IPS-15b (cell line): ENCODE data around the gene CCDC181.
A peak's percentile ranks its signal among the peaks of the same experiment; 100 is the strongest.

ENCODE experiments used
- H3K27me3 ChIP-seq: one replicate; pipeline ENCODE4 v1.6.1; 2013; ENCODE audit warnings: low read length; ENCODE audit not compliant: control insufficient read depth, insufficient read depth
- H3K36me3 ChIP-seq: one replicate; pipeline ENCODE4 v1.6.1; 2013; ENCODE audit warnings: low read length; ENCODE audit not compliant: control insufficient read depth, insufficient read depth
- H3K4me1 ChIP-seq: one replicate; pipeline ENCODE4 v1.6.1; 2013; ENCODE audit warnings: mild to moderate bottlenecking, low read length; ENCODE audit not compliant: control insufficient read depth, insufficient read depth
- H3K4me3 ChIP-seq: one replicate; pipeline ENCODE4 v1.5.1; 2013; ENCODE audit warnings: low read depth, low read length
- H3K9ac ChIP-seq: one replicate; pipeline ENCODE4 v1.6.1; 2013; ENCODE audit warnings: low read depth, mild to moderate bottlenecking, low read length
- H3K9me3 ChIP-seq: one replicate; pipeline ENCODE4 v1.6.1; 2013; ENCODE audit warnings: mild to moderate bottlenecking, low read length; ENCODE audit not compliant: control insufficient read depth, insufficient read depth

Gene CCDC181

GRCh38 chr1:169427081-169427641, at the start of gene CCDC181:
Gene CCDC181 (minus strand): TSS chr1:169427474. CDS start chr1:169424927, 2,547 bp downstream.
- Histone ChIP-seq H3K4me3 (peak within 1 kb of the TSS; percentile 63), H3K36me3 (no peaks in the 10 kb centered on the region), H3K4me1 (no peaks in the 10 kb centered on the region), H3K27me3 (peaks cover 4% of the 10 kb centered on the region), H3K9ac (no peak within 1 kb of the TSS), H3K9me3 (no peaks in the 10 kb centered on the region)

GRCh38 chr1:169475806-169476387, 48.6 kb upstream of the CCDC181 start:
- H3K4me1 ChIP-seq, result peaks cover 3% of the 10 kb centered on the region
- H3K27me3 ChIP-seq, result no peaks in the 10 kb centered on the region
- no peaks in the 10 kb centered on the region for H3K36me3 ChIP-seq
- H3K9ac ChIP-seq, result no peak overlapping the region
- H3K9me3 ChIP-seq, result no peaks in the 10 kb centered on the region
- H3K4me3 ChIP-seq, result no peak overlapping the region

GRCh38 chr1:169474302-169474995, 47.2 kb upstream of the CCDC181 start:
- Histone ChIP-seq H3K9ac (no peak overlapping the region), H3K36me3 (no peaks in the 10 kb centered on the region), H3K9me3 (no peaks in the 10 kb centered on the region), H3K4me3 (no peak overlapping the region), H3K4me1 (peaks cover 1% of the 10 kb centered on the region), H3K27me3 (no peaks in the 10 kb centered on the region)

GRCh38 chr1:169473347-169473746, 46.1 kb upstream of the CCDC181 start:
- H3K4me1 ChIP-seq, result no peaks in the 10 kb centered on the region
- H3K27me3 ChIP-seq, result no peaks in the 10 kb centered on the region

GRCh38 chr1:169472738-169473137, 45.5 kb upstream of the CCDC181 start:
- no peaks in the 10 kb centered on the region for H3K27me3 ChIP-seq
- H3K9ac ChIP-seq, result no peak overlapping the region
- no peak overlapping the region for H3K4me3 ChIP-seq
- no peaks in the 10 kb centered on the region for H3K4me1 ChIP-seq
- H3K36me3 ChIP-seq, result no peaks in the 10 kb centered on the region
- H3K9me3 ChIP-seq, result no peaks in the 10 kb centered on the region

More at GRCh38 chr1:169473347-169473746, 46.1 kb upstream of the CCDC181 start:
- no peaks in the 10 kb centered on the region for H3K9me3 ChIP-seq
- no peaks in the 10 kb centered on the region for H3K36me3 ChIP-seq
- no peak overlapping the region for H3K4me3 ChIP-seq
- H3K9ac ChIP-seq, result no peak overlapping the region

- H3K27me3 ChIP-seq, result no peaks in the 10 kb centered on the region
- H3K36me3 ChIP-seq, result no peaks in the 10 kb centered on the region
- no peak overlapping the region for H3K9ac ChIP-seq
- no peaks in the 10 kb centered on the region for H3K4me1 ChIP-seq
- no peaks in the 10 kb centered on the region for H3K9me3 ChIP-seq
- no peak overlapping the region for H3K4me3 ChIP-seq
These were observed 41.7 kb upstream of the CCDC181 start for GRCh38 chr1:169468982-169469381.

GRCh38 chr1:169466259-169467230, 39.3 kb upstream of the CCDC181 start:
- Histone ChIP-seq H3K4me3 (no peak overlapping the region), H3K36me3 (no peaks in the 10 kb centered on the region), H3K4me1 (no peaks in the 10 kb centered on the region), H3K27me3 (no peaks in the 10 kb centered on the region), H3K9ac (no peak overlapping the region), H3K9me3 (no peaks in the 10 kb centered on the region)

- H3K36me3 ChIP-seq, result no peaks in the 10 kb centered on the region
- no peak overlapping the region for H3K4me3 ChIP-seq
- H3K9ac ChIP-seq, result no peak overlapping the region
- no peaks in the 10 kb centered on the region for H3K4me1 ChIP-seq
- no peaks in the 10 kb centered on the region for H3K27me3 ChIP-seq
- no peaks in the 10 kb centered on the region for H3K9me3 ChIP-seq
These were observed 38.0 kb upstream of the CCDC181 start for GRCh38 chr1:169465281-169465680.

GRCh38 chr1:169462385-169462784, 35.1 kb upstream of the CCDC181 start:
- Histone ChIP-seq H3K4me3 (no peak overlapping the region), H3K36me3 (no peaks in the 10 kb centered on the region), H3K9ac (no peak overlapping the region), H3K4me1 (no peaks in the 10 kb centered on the region), H3K9me3 (no peaks in the 10 kb centered on the region), H3K27me3 (no peaks in the 10 kb centered on the region)

- no peaks in the 10 kb centered on the region for H3K4me1 ChIP-seq
- H3K36me3 ChIP-seq, result no peaks in the 10 kb centered on the region
- no peaks in the 10 kb centered on the region for H3K27me3 ChIP-seq
These were observed 34.2 kb upstream of the CCDC181 start for GRCh38 chr1:169461390-169462000.

GRCh38 chr1:169460191-169460833, 33.0 kb upstream of the CCDC181 start:
- no peak overlapping the region for H3K9ac ChIP-seq
- peak overlapping the region; percentile 48 for H3K4me3 ChIP-seq
- no peaks in the 10 kb centered on the region for H3K4me1 ChIP-seq
- H3K27me3 ChIP-seq, result no peaks in the 10 kb centered on the region
- no peaks in the 10 kb centered on the region for H3K36me3 ChIP-seq
- H3K9me3 ChIP-seq, result no peaks in the 10 kb centered on the region

More at GRCh38 chr1:169461390-169462000, 34.2 kb upstream of the CCDC181 start:
- no peak overlapping the region for H3K9ac ChIP-seq
- H3K4me3 ChIP-seq, result no peak overlapping the region
- H3K9me3 ChIP-seq, result no peaks in the 10 kb centered on the region
